ENCODE results near the gene TMTC4.
"Not testable (repeated sequence)": the region's sequence is repeated elsewhere in the genome, so short reads cannot be mapped to it uniquely, and the experiment has no call there.

The TMTC4 gene

GRCh38 chr13:100625447-100625846 lies 49.1 kb downstream of the TMTC4 start:
- DNase-seq (ENCODE audit: low read depth in 2 of 2) = no peak

DNA sequence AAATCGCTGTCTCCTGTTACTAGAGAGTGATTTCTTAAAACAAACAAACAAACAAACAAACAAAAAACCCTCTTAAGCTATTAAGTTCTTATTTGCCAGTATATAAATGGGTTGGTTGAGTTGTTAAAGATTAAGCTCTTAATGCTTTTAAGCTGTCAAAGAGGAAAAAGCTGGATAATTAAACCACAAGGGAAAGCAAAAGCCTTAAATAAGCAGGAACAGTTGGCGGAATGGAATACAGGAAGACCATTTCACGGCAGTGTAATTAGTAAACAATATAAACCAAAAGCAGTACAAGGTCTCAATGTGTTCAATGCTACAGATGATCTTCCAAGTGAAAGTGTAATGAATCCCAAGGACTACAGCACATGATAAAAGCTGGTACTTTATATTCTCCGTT lies 53.8 kb downstream of the TMTC4 start:
- DNase-seq (ENCODE audit: low read depth in 2 of 2) = no peak

DNA sequence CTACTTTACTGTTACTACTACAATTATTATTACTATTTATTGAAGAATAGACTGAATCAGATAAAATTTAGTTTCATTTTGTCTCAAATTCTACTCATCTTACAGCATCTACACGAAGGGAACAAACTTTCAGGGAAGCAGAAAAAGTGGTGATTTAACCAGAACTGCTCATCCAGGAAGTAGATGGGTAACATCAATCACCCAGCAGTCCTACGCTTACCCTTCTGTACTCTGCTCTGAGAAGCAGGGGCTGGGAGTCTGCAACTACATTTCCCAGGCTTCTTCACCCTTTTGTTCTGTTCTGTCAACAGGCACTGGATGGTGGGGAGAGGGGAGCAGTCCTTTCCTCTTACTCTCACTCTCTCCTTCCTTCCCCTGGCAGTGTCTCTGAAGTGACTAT lies 54.7 kb downstream of the TMTC4 start:
- DNase-seq (ENCODE audit: low read depth in 2 of 2) = no peak

GRCh38 chr13:100618897-100619296 lies 55.7 kb downstream of the TMTC4 start:
- not testable (repeated sequence) for DNase-seq (ENCODE audit: low read depth in 2 of 2)

DNA sequence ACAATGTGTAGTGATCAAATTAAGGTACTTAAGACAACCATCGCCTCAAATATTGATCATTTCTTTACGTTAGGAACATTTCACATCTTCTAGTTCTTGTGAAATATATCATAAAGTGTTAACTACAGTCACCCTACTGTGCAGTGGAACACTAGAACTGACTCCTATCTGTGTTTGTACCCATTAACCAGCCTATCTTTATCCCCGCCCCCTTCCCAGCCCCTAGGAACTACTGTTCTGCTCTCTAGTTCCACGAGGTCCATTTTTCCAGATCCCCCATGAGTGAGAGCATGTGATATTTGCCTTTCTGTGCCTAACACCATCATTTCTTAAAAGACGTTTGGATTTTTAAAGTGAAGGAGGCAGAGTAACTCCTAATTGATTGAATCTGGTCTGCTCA lies 61.6 kb downstream of the TMTC4 start:
- no peak for DNase-seq (ENCODE audit: low read depth in 2 of 2)

- no peak for DNase-seq (ENCODE audit: low read depth in 2 of 2)
These were observed 62.7 kb downstream of the TMTC4 start for GRCh38 chr13:100611678-100612492.

DNA sequence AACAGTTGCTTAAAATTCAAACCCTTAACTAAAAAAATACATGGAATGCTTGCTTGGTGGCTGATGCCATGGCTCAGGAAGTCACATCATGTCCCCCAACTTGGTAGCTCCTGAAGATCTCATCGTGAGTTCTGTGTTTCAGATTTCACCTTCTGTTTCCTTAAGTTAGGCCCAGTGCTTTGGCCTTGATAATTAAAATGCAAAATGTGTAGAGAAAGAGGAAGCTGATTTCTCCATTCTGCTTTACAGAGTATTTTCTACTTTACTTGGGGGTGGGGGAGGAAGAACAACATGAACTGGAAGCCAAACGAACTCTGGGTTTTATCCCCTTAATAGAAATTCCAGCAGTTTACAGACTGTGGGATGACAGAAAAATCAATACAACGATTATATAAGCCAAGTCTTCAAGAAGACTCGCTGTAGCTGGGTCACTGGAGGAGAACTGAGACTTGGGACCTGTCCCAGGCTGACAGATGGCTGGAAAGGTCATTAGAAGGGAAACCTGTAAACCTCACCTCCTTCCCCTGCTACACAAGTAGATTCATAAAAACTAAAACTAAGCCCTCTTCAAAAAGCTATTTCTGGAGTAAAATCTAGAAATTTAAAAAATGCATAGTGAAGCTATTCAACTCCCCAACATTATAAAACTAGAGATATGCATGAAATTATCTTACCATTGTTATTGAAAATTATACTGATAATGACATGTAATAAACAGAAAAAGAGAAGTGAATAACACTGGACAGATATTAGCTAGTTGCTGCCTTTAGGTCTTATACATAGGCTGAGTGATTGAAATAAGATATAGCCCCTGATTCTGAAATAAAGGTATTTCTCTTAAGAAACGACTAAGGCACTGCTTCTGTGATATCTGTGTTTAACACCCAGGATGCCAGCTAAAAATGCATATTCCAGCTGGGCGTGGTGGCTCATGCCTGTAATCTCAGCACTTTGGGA lies 63.9 kb downstream of the TMTC4 start:
- DNase-seq (ENCODE audit: low read depth in 2 of 2) = no peak

- no peak for DNase-seq (ENCODE audit: low read depth in 2 of 2)
These were observed 65.7 kb downstream of the TMTC4 start for GRCh38 chr13:100608906-100609305.

- no peak for DNase-seq (ENCODE audit: low read depth in 2 of 2)
These were observed 66.1 kb downstream of the TMTC4 start for GRCh38 chr13:100608489-100608888.

DNA sequence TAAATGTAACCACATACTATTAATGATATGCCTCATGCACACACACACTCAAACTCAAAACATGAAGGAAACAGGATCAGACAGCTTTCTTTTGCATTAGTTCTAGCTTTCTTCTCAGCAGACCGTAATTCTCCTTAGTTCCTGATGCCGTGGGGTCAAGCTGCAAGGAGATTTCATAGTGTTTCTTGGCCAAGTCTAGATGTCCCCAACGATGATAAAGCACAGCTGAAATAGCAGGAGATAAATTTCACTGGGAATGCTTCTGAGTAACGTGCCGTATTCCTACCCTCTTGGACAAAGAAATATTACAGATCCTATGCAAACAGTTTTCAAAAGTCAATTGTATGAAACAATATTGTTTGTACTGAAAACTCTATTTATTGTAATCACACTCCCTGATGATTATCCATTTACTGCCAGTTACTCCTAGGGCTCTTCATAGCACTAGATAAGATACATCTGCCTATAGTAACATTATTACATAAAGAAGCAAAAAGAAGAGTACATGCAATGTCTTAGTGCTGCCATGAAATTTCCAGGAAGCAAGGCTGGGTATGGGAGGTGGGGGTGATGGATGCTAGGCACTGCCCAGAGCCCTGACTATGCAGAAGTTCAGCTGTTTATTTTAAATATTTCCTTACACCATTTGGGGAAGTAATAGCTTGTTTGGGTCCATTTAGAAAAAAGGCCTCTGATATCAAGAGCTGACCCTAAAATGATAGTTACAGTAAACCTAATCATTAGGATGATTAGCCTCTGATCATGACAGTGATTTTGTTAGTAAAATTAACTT lies 69.5 kb downstream of the TMTC4 start:
- DNase-seq (ENCODE audit: low read depth in 2 of 2) = no peak

GRCh38 chr13:100602493-100603111 lies 72.0 kb downstream of the TMTC4 start:
- DNase-seq (ENCODE audit: low read depth in 2 of 2) = no peak

DNA sequence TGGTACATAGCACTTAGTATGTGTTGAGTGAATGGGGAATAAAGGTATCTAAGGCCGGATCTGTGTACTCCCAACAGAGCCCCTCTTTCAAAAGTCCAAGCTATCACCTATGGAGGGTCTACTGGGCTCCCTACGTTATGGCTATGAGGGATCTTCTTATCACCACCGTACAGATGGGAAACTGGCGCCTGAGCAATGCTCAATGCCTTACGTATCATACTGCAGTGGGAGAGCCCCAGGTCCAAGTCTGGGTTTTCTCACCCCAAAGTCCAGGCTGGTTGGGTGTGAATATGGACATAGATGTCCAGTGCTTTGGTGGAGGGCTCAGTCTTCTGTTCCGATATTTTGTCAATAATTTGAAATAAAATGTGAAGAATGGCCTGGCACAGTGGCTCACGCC lies 72.9 kb downstream of the TMTC4 start:
- no peak for DNase-seq (ENCODE audit: low read depth in 2 of 2)

GRCh38 chr13:100600915-100601314 lies 73.7 kb downstream of the TMTC4 start:
- no peak for DNase-seq (ENCODE audit: low read depth in 2 of 2)

- no peak for DNase-seq (ENCODE audit: low read depth in 2 of 2)
These were observed 74.1 kb downstream of the TMTC4 start for GRCh38 chr13:100600461-100600860.

DNA sequence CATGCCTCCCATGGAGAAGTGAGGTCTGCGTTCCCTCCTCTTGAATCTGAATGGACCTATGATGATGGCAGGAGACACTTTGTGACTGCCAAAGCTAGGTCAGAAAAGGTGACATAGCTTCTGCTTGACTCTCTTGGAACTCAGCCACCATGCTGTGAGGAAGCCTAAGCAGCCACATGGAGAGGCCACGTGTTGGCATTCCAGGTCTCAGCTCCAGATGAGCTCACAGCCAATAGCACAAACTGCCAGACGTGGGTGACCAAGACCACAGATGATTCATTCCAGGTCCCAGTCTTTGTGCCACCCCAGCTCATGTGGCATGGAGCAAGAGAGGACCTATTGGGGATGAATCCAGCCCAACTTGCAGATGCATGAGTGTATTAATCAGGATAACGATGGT lies 77.3 kb downstream of the TMTC4 start:
- no peak for DNase-seq (ENCODE audit: low read depth in 2 of 2)

- no peak for DNase-seq (ENCODE audit: low read depth in 2 of 2)
These were observed 78.1 kb downstream of the TMTC4 start for GRCh38 chr13:100596516-100596915.

DNA sequence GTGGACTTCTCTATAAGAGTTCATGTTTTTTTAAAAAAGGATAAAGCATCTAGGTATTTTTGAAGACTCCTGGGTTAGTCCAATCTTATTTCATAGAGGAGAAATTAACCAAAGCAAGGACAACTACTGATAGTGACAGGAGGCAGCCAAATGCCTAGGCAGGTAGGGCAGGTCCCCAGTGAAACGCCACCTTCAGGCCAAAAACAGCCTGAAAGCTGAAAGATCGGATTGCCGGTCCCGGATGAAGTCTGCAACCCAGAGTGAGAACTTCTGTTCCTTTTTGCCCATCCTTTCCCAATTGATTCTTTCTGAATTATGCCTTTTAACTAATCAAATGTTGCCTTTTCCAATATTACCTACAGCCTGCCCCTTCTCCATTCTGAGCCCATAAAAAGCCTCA lies 79.9 kb downstream of the TMTC4 start:
- no peak for DNase-seq (ENCODE audit: low read depth in 2 of 2)

DNA sequence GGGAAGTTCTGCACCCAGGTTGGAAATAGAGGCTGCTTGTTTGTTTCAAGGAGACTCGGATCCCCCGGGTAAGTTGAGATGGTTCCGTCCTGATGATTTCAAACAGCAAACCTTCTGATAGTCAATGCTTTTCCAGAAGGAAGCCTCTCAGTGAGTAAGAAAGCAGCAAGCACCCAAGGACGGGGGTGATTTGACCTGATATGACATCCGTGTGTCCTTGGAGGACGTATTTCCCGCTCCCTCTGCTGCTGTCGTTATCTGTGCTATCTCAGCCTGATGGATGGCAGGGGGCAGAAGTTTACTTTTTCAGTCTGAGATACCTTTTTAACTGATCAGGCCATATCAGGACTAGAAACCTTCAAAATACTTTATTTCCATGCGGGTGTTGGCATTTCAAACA lies 80.3 kb downstream of the TMTC4 start:
- DNase-seq (ENCODE audit: low read depth in 2 of 2) = no peak

- no peak for DNase-seq (ENCODE audit: low read depth in 2 of 2)
These were observed 85.3 kb downstream of the TMTC4 start for GRCh38 chr13:100589178-100589725.

GRCh38 chr13:100588331-100589177 lies 86.0 kb downstream of the TMTC4 start, which contains the start of gene GGACT:
Gene GGACT (minus strand): TSS chr13:100588789. CDS start chr13:100532591, 56,198 bp downstream.
- peak; percentile 81 to 87 for DNase-seq (ENCODE audit: low read depth in 2 of 2)

Measured in stimulated activated CD4-positive, alpha-beta T cell treated with anti-CD3 and anti-CD28 coated beads, Interleukin-1b, Interleukin-23, amount 100 ng/mL, for 4 hours (primary cell).